ENCODE measurements around the gene METTL21A. TPM values are rescaled to one million over a fixed set of nuclear protein-coding genes. Genes with fewer than 3 reads are reported as not detected.
A peak's percentile ranks its signal among the peaks of the same experiment; 100 is the strongest.

The METTL21A gene
- 61.2 and 65.1 TPM in 2 replicates for total RNA-seq (2016; rRNA removed; fragmentation: Illumina TruSeq; extraction: Trizol)
- 110 and 117 TPM in 2 replicates for total RNA-seq (2016; cell fraction: cytosol; rRNA removed; fragmentation: Illumina TruSeq; extraction: Trizol; ENCODE audit: low read depth)
- 62.0 and 64.9 TPM in 2 replicates for total RNA-seq (2016; cell fraction: insoluble cytoplasmic fraction; rRNA removed; fragmentation: Illumina TruSeq; extraction: Trizol)
- 135 and 136 TPM in 2 replicates for total RNA-seq (2016; cell fraction: membrane; rRNA removed; fragmentation: Illumina TruSeq; extraction: Trizol)
- total RNA-seq (2016; cell fraction: nucleus; rRNA removed; fragmentation: Illumina TruSeq; extraction: Trizol): 39.0 and 46.9 TPM in 2 replicates
- 36.7 and 42.4 TPM in 2 replicates for polyA plus RNA-seq (2011; rRNA removed)
- 38.0 and 38.7 TPM in 2 replicates for polyA plus RNA-seq (2011; cell fraction: cytosol; rRNA removed)
- polyA plus RNA-seq (2011; cell fraction: nucleus; rRNA removed): 13.1 and 16.8 TPM in 2 replicates
- polyA plus RNA-seq (2012): 43.7 and 48.9 TPM in 2 replicates
- polyA plus RNA-seq (2016; cell fraction: cytosol; fragmentation: Illumina TruSeq; extraction: Trizol; ENCODE audit: low read depth): 134 and 160 TPM in 2 replicates
- polyA plus RNA-seq (2016; cell fraction: insoluble cytoplasmic fraction; fragmentation: Illumina TruSeq; extraction: Trizol; ENCODE audit: low read depth): 66.9 and 74.4 TPM in 2 replicates
- polyA plus RNA-seq (2016; cell fraction: membrane; fragmentation: Illumina TruSeq; extraction: Trizol; ENCODE audit: low read depth): 130 and 138 TPM in 2 replicates
- polyA plus RNA-seq (2016; cell fraction: nucleus; fragmentation: Illumina TruSeq; extraction: Trizol; ENCODE audit: insufficient read depth, low read depth): 69.6 and 71.3 TPM in 2 replicates
- 10.4 and 23.3 TPM in 2 replicates for polyA minus RNA-seq (2011; rRNA and poly(A)+ RNA removed; ENCODE audit: low replicate concordance)
- polyA minus RNA-seq (2011; cell fraction: cytosol; rRNA and poly(A)+ RNA removed): 19.6 and 24.8 TPM in 2 replicates
- polyA minus RNA-seq (2011; cell fraction: nucleus; rRNA and poly(A)+ RNA removed): 22.7 and 31.5 TPM in 2 replicates
- Bru-seq, nascent RNA: percentile 72 among the genes with signal in this experiment
- percentile 73 among the genes with signal in this experiment for BruChase-seq, experiment 1, labeled RNA remaining after a 6-hour chase
- BruChase-seq, experiment 2, labeled RNA remaining after a 2-hour chase: percentile 75 among the genes with signal in this experiment
- long read RNA-seq, experiment 1, full-length matches to known transcripts: 48 of 66 reads
- long read RNA-seq, experiment 1, partial matches to known transcripts: 2 of 66 reads
- long read RNA-seq, experiment 1, other reads (novel, unspliced or antisense): 16 of 66 reads
- long read RNA-seq, experiment 2, full-length matches to known transcripts: 37 of 64 reads
- long read RNA-seq, experiment 2, partial matches to known transcripts: 10 of 64 reads
- long read RNA-seq, experiment 2, other reads (novel, unspliced or antisense): 17 of 64 reads

GRCh38 chr2:207625014-207625907 is at the start of gene METTL21A:
Gene METTL21A (minus strand): TSS chr2:207625394. CDS start chr2:207624375, 1,019 bp downstream.
- in situ Hi-C loops (cut with HindIII; ENCODE audit: extremely low pct_ligation_motif_present, low pct_unique_long_range_greater_than_20kb): loop anchor here (5.0 to 10.0 kb wide), 3 partner anchors 87 to 407 kb away; partner anchors contain the start of gene CCNYL1
- Histone ChIP-seq H3K27me3 (ENCODE audit: control insufficient read depth in 1 of 2, insufficient read depth in 2 of 2, low read length in 2 of 2) (no peaks in the 10 kb centered on the region; a peak in 1 of 5 replicates), H3K27ac (ENCODE audit: extremely low read length, insufficient read depth, low read length) (peak within 1 kb of the TSS; percentile 87), H3K4me1 (ENCODE audit: insufficient read depth, low read length) (peaks cover 66% of the 10 kb centered on the region), H2AFZ (ENCODE audit: low read length) (peak within 1 kb of the TSS; percentile 48), H3K4me2 (ENCODE audit: low read depth, low read length) (peak within 1 kb of the TSS; percentile 92), H3K4me3 (replicated peaks in 1 of 3; ENCODE audit: insufficient read depth in 1 of 3, low read depth in 2 of 3, low read length in 3 of 3) (peak within 1 kb of the TSS; percentile 80 to 92 (median 89)), H3K9ac (ENCODE audit: insufficient read depth, low read depth, low read length) (peak within 1 kb of the TSS; percentile 96), H3K79me2 (ENCODE audit: insufficient read depth, low read length) (peaks cover 20% of the 10 kb centered on the region), H3K36me3 (replicated peaks in 1 of 2; ENCODE audit: control insufficient read depth in 1 of 2, insufficient read depth in 2 of 2, low read length in 2 of 2) (peaks cover 6 to 22% of the 10 kb centered on the region in 2 experiments), H3K9me3 (ENCODE audit: low read length) (no peaks in the 10 kb centered on the region), H4K20me1 (ENCODE audit: insufficient read depth, low read length) (no peaks in the 10 kb centered on the region)
- FAIRE-seq (no peak), DNase-seq (ENCODE audit: low spot score) (peak; percentile 94), ATAC-seq (peak; percentile 80)
- TSS peak; percentile 91 for BruUV-seq (replicated peaks)
- under 1% methylated on average over 35 of the region's 92 CpGs for WGBS (ENCODE audit: low lambda C conversion rate)
- CTCF ChIA-PET (ENCODE audit: low intra/inter-chr PET ratio, low total read pairs): interaction anchor here (0.7 to 2.0 kb wide), 5 partner anchors 86 to 447 kb away, joined by 3 to 9 read pairs (median 5); partner anchors contain the start of gene CCNYL1
- intact Hi-C loops (cut with micrococcal nuclease; ENCODE audit: unreplicated experiment): loop anchor here (1.0 to 10.0 kb wide), 7 partner anchors 67 to 640 kb away; partner anchors contain the start of gene CCNYL1
- POLR2A ChIA-PET: interaction anchor here (0.6 to 3.7 kb wide), 35 partner anchors 8 to 640 kb away, joined by 3 to 67 read pairs (median 4); partner anchors contain the start of genes CCNYL1, CREB1, IDH1 and KLF7
- TF ChIP-seq TRIM24 (CRISPR knock-in tag; IDR thresholded peaks at IDR 0.05) (no peak), REL (CRISPR knock-in tag; conservative IDR thresholded peaks at IDR 0.05) (no peak; the same call in 1 of the 2 replicates), JDP2 (CRISPR knock-in tag; IDR thresholded peaks at IDR 0.05; ENCODE audit: borderline replicate concordance) (no peak), ZNF256 (CRISPR knock-in tag; conservative IDR thresholded peaks at IDR 0.05) (no peak; the same call in 1 of the 2 replicates), SP1 (IDR thresholded peaks at IDR 0.05) (no peak), SP1 (CRISPR knock-in tag; IDR thresholded peaks at IDR 0.05) (peak; percentile 82; the same call in 1 of the 2 replicates), ZNF724P (CRISPR knock-in tag; IDR thresholded peaks at IDR 0.05; ENCODE audit: borderline replicate concordance) (peak; percentile 54; the same call in 1 of the 2 replicates), KLF13 (CRISPR knock-in tag; IDR thresholded peaks at IDR 0.05) (no peak; the same call in 1 of the 2 replicates), NR0B2 (CRISPR knock-in tag; IDR thresholded peaks at IDR 0.05) (peak; percentile 18; the same call in 1 of the 2 replicates), PREB (CRISPR knock-in tag; IDR thresholded peaks at IDR 0.05) (no peak), ARID2 (CRISPR knock-in tag; IDR thresholded peaks at IDR 0.05; ENCODE audit: borderline replicate concordance) (peak; percentile 91), NR2F6 (IDR thresholded peaks at IDR 0.05) (peak; percentile 29; the same call in 1 of the 2 replicates), NR2F6 (CRISPR knock-in tag; IDR thresholded peaks at IDR 0.05) (peak; percentile 56), SNAI1 (CRISPR knock-in tag; IDR thresholded peaks at IDR 0.05; ENCODE audit: borderline replicate concordance) (peak; percentile 81; the same call in 1 of the 2 replicates), ZNF567 (CRISPR knock-in tag; IDR thresholded peaks at IDR 0.05; ENCODE audit: borderline replicate concordance) (no peak; the same call in 1 of the 2 replicates), ZNF143 (CRISPR knock-in tag; IDR thresholded peaks at IDR 0.05) (peak; percentile 30), SP2 (CRISPR knock-in tag; IDR thresholded peaks at IDR 0.05) (peak; percentile 57)

Measured in HepG2 (cell line).